T-helper 9 cell (primary cell): ENCODE results near the gene POU2F2.
A peak's percentile ranks its signal among the peaks of the same experiment; 100 is the strongest.
"Not testable (repeated sequence)": the region's sequence is repeated elsewhere in the genome, so short reads cannot be mapped to it uniquely, and the experiment has no call there.

Experiments used
- DNase-seq: peaks from one replicate; pipeline ENCODE4 v3.0.0-alpha.2; 2020

Gene POU2F2

GRCh38 chr19:42124386-42124901 is 7.8 kb downstream of the POU2F2 start:
- no peak for DNase-seq

- no peak for DNase-seq
Measured at GRCh38 chr19:42123765-42124164, 8.5 kb downstream of the POU2F2 start.

GRCh38 chr19:42122691-42123607 is 9.3 kb downstream of the POU2F2 start:
- DNase-seq: no peak

GRCh38 chr19:42121656-42122069 is 10.6 kb downstream of the POU2F2 start:
- DNase-seq: peak; percentile 69

- no peak for DNase-seq
Measured at GRCh38 chr19:42121036-42121621, 11.1 kb downstream of the POU2F2 start.

- DNase-seq: no peak
Measured at GRCh38 chr19:42120276-42120980, 11.8 kb downstream of the POU2F2 start.

GRCh38 chr19:42117076-42117475 is 15.2 kb downstream of the POU2F2 start:
- no peak for DNase-seq

GRCh38 chr19:42116308-42117075 is 15.8 kb downstream of the POU2F2 start:
- DNase-seq: no peak

- DNase-seq: no peak
Measured at GRCh38 chr19:42115705-42116104, 16.5 kb downstream of the POU2F2 start.

- DNase-seq: no peak
Measured at GRCh38 chr19:42115219-42115618, 17.0 kb downstream of the POU2F2 start.

- no peak for DNase-seq
Measured at GRCh38 chr19:42114412-42114811, 17.8 kb downstream of the POU2F2 start.

- no peak for DNase-seq
Measured at GRCh38 chr19:42113641-42114348, 18.5 kb downstream of the POU2F2 start.

GRCh38 chr19:42111811-42112210 is 20.4 kb downstream of the POU2F2 start:
- DNase-seq: no peak

GRCh38 chr19:42111384-42111783 is 20.9 kb downstream of the POU2F2 start:
- no peak for DNase-seq

GRCh38 chr19:42110658-42111057 is 21.6 kb downstream of the POU2F2 start:
- no peak for DNase-seq

- no peak for DNase-seq
Measured at GRCh38 chr19:42109896-42110295, 22.4 kb downstream of the POU2F2 start.

GRCh38 chr19:42108527-42109389 is 23.5 kb downstream of the POU2F2 start:
- DNase-seq: peak; percentile 90

GRCh38 chr19:42105368-42105767 is 26.9 kb downstream of the POU2F2 start:
- DNase-seq: no peak

GRCh38 chr19:42102877-42103276 is 29.4 kb downstream of the POU2F2 start:
- no peak for DNase-seq

GRCh38 chr19:42100241-42100640 is 32.0 kb downstream of the POU2F2 start:
- DNase-seq: not testable (repeated sequence)
